Liver (tissue), 9 donors: ENCODE data around the gene ANO10. TPM values are rescaled to one million over a fixed set of nuclear protein-coding genes. Genes with fewer than 3 reads are reported as not detected.

Experiments
- DNase-seq: peaks from one replicate; pipeline ENCODE4 v3.0.0-alpha.2; 2017; ENCODE audit warnings: low spot score
- H3K27ac ChIP-seq, 2 donors: one replicate each; pipeline ENCODE4 v1.7.0; 2013; ENCODE audit warnings: inconsistent platforms in 2 of 2, low read length in 2 of 2, control low read depth in 1 of 2, low read depth in 1 of 2, mild to moderate bottlenecking in 1 of 2
- H3K27me3 ChIP-seq, 4 donors: one replicate each; pipeline versions ENCODE4 v1.6.1 to v1.7.0; 2013; ENCODE audit warnings: low read length in 3 of 4, inconsistent platforms in 1 of 4, mild to moderate bottlenecking in 1 of 4, moderate library complexity in 1 of 4; ENCODE audit not compliant: control insufficient read depth in 4 of 4, insufficient read depth in 4 of 4
- H3K36me3 ChIP-seq, 4 donors: one replicate each; pipeline versions ENCODE4 v1.6.1 to v1.7.0; 2013; ENCODE audit warnings: low read length in 3 of 4, mild to moderate bottlenecking in 3 of 4, low read depth in 1 of 4, moderate library complexity in 1 of 4; ENCODE audit not compliant: control insufficient read depth in 4 of 4, insufficient read depth in 3 of 4
- H3K4me1 ChIP-seq, 4 donors: one replicate each; pipeline versions ENCODE4 v1.6.1 to v1.7.0; 2013; ENCODE audit warnings: low read length in 3 of 4, mild to moderate bottlenecking in 3 of 4, moderate library complexity in 1 of 4; ENCODE audit not compliant: control insufficient read depth in 4 of 4, insufficient read depth in 4 of 4
- H3K4me3 ChIP-seq, 3 donors: one replicate each; pipeline versions ENCODE4 v1.6.1 to v1.7.0; 2013; ENCODE audit warnings: low read length in 3 of 3, control low read depth in 1 of 3, low read depth in 1 of 3, mild to moderate bottlenecking in 1 of 3
- H3K9ac ChIP-seq, 2 donors: one replicate each; pipeline ENCODE4 v1.7.0; 2013; ENCODE audit warnings: low read length in 2 of 2, mild to moderate bottlenecking in 2 of 2, moderate library complexity in 2 of 2, control low read depth in 1 of 2, low read depth in 1 of 2
- H3K9me3 ChIP-seq, 4 donors: one replicate each; pipeline versions ENCODE4 v1.6.1 to v1.7.0; 2013; ENCODE audit warnings: low read length in 3 of 4; ENCODE audit not compliant: control insufficient read depth in 4 of 4
- ATF3 ChIP-seq: IDR thresholded peaks from 2 replicates; pipeline ENCODE4 v1.6.1; 2016; ENCODE audit warnings: antibody characterized with exemption
- CTCF ChIP-seq: fragments of 150-350 bp; IDR thresholded peaks from 2 replicates; pipeline ENCODE4 v1.5.1; 2017; ENCODE audit warnings: improper control_type of control experiment, low read depth, low read length; ENCODE audit not compliant: missing input control
- FOXA1 ChIP-seq: IDR thresholded peaks from 2 replicates; pipeline ENCODE4 v1.6.1; 2016; ENCODE audit warnings: antibody characterized with exemption
- GABPA ChIP-seq, 2 donors: IDR thresholded peaks in 1 of 2; conservative IDR thresholded peaks in 1 of 2; 2 replicates each; pipeline ENCODE4 v1.6.1; 2016; ENCODE audit warnings: antibody characterized with exemption in 2 of 2, mild to moderate bottlenecking in 1 of 2, moderate library complexity in 1 of 2
- HNF4A ChIP-seq, 2 donors: conservative IDR thresholded peaks; 2 replicates each; pipeline ENCODE4 v1.6.1; 2016; ENCODE audit warnings: antibody characterized with exemption in 2 of 2, mild to moderate bottlenecking in 2 of 2
- HNF4G ChIP-seq: IDR thresholded peaks from 2 replicates; pipeline ENCODE4 v1.6.1; 2016; ENCODE audit warnings: antibody characterized with exemption
- JUND ChIP-seq, 2 donors: IDR thresholded peaks; 2 replicates each; pipeline ENCODE4 v1.6.1; 2016; ENCODE audit warnings: antibody characterized with exemption in 2 of 2
- NR2F2 ChIP-seq: IDR thresholded peaks from 2 replicates; pipeline ENCODE4 v1.6.1; 2016; ENCODE audit warnings: antibody characterized with exemption
- RAD21 ChIP-seq, 2 donors: IDR thresholded peaks; 2 replicates each; pipeline ENCODE4 v1.6.1; 2016; ENCODE audit warnings: antibody characterized with exemption in 2 of 2, mild to moderate bottlenecking in 2 of 2
- RXRA ChIP-seq, 2 donors: IDR thresholded peaks; 2 replicates each; pipeline ENCODE4 v1.6.1; 2017 to 2018; ENCODE audit warnings: antibody characterized with exemption in 2 of 2, mild to moderate bottlenecking in 1 of 2
- SP1 ChIP-seq: IDR thresholded peaks from 2 replicates; pipeline ENCODE4 v1.6.1; 2018; ENCODE audit warnings: antibody characterized with exemption, mild to moderate bottlenecking
- TAF1 ChIP-seq: conservative IDR thresholded peaks from 2 replicates; pipeline ENCODE4 v1.6.1; 2016; ENCODE audit warnings: antibody characterized with exemption, mild to moderate bottlenecking
- YY1 ChIP-seq: IDR thresholded peaks from 2 replicates; pipeline ENCODE4 v1.6.1; 2016; ENCODE audit warnings: antibody characterized with exemption, mild to moderate bottlenecking
- WGBS: extraction: QIAGEN DNeasy Blood & Tissue Kit; methylation state at CpG from one replicate; pipeline ENCODE4 v1.1.7; 2013; 5-methylcytosine and 5-hydroxymethylcytosine counted together
- polyA plus RNA-seq, 2 donors: library from polyadenylated mRNA; stranded (reverse) in 1 of 2; unstranded in 1 of 2; fragments of 200-250 nt in 1 of 2; fragments of >200 nt in 1 of 2; fragmentation: Nextera tagmentation in 1 of 2; extraction: Ambion mirVana in 1 of 2; gene quantifications; one replicate each; pipeline versions ENCODE4 v1.2.1 to v1.2.3, GENCODE V29; 2013 to 2015
- total RNA-seq, 2 donors: library from RNA; depleted of rRNA; stranded (reverse); fragments of >200 nt; gene quantifications; one replicate each; pipeline ENCODE4 v1.2.3, GENCODE V29; 2014
- TF ChIP-seq, protein P1 (sequence below): IDR thresholded peaks from 2 replicates; pipeline ENCODE4 v1.6.1; 2016; ENCODE audit warnings: antibody characterized with exemption, mild to moderate bottlenecking
- TF ChIP-seq, protein P2 (sequence below): IDR thresholded peaks from 2 replicates; pipeline ENCODE4 v1.6.1; 2016; ENCODE audit warnings: antibody characterized with exemption
- donor health status: healthy.
- donor health status: healthy.
- donor health status: healthy.
- donor health status: healthy.
- donor health status: healthy.

ANO10 gene
- total and polyA plus RNA-seq, 4 donors: 5.6 to 8.7 (median 6.8) TPM

DNA sequence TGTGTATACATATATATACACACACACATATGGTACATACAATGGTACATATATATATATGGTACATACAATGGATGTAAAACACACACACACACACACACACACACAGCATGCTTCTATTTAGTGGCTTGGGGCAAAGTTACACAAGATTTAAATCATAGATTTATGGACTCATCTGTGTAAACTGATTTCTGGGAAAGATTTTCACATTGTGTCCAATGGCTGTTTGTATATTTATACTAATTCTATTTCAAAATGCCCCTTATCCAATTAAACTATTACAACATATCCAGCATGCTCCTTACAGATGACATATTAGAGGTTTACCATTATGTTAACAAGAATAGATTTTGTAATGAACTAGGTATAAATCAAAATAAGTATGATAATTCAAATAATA lies 94.9 kb downstream of the ANO10 start:
- DNase-seq: no peak
- H3K9ac ChIP-seq: no peak overlapping the region

DNA sequence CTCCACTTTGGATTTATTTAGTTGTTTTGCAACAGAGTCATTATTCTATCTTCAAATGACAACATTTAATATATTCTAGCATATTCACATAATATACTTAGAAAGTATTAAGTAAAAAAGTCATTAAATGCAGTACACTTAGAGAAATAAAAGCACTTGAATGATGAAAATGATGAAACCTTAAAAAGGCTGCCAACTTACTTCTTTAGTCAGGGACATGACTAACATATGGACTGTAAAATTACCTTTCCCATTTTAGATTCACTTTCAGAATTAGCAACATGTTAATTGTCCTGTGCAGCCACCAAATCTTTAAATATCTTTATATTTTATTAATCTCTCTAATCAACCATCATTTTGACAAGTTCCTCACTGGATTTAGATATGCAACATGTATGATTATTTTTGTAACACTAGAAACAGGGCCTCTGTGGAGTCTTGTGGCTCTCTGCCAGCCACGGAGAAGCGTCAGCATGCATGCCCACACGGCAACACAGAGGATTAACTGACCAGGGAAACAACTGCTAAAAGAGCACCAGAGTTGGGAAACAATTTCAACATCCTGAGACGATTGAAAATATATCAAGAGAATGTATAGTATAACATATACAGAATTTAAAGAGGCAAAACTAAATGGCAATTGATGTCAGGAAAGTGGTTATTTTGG lies 95.7 kb downstream of the ANO10 start:
- TF ChIP-seq RAD21 (IDR thresholded peaks at IDR 0.05) (no peak), RXRA (IDR thresholded peaks at IDR 0.05) (no peak), JUND (IDR thresholded peaks at IDR 0.05) (no peak), TAF1 (no peak), CTCF (no peak), HNF4G (no peak), NR2F2 (no peak), GABPA (IDR thresholded peaks at IDR 0.05 in 1 of 2, conservative IDR thresholded peaks at IDR 0.05 in 1 of 2) (no peak)
- H3K27me3 ChIP-seq: no peaks in the 10 kb centered on the region
- H3K9ac ChIP-seq: no peak overlapping the region
- no peaks in the 10 kb centered on the region for H3K36me3 ChIP-seq
- no peak for DNase-seq
- no peaks in the 10 kb centered on the region for H3K4me1 ChIP-seq
- no peak overlapping the region for H3K27ac ChIP-seq
- no peak overlapping the region for H3K4me3 ChIP-seq
- no peaks in the 10 kb centered on the region for H3K9me3 ChIP-seq
- 93% methylated on average over 4 of the region's 4 CpGs for WGBS

More for the DNA sequence above, 94.9 kb downstream of the ANO10 start:
- H3K36me3 ChIP-seq: no peaks in the 10 kb centered on the region
- H3K4me1 ChIP-seq: no peaks in the 10 kb centered on the region
- no peak overlapping the region for H3K4me3 ChIP-seq
- no peaks in the 10 kb centered on the region for H3K9me3 ChIP-seq
- no peak overlapping the region for H3K27ac ChIP-seq
- H3K27me3 ChIP-seq: no peaks in the 10 kb centered on the region
- no peak for TF ChIP-seq FOXA1
- TF ChIP-seq, protein P1, sequence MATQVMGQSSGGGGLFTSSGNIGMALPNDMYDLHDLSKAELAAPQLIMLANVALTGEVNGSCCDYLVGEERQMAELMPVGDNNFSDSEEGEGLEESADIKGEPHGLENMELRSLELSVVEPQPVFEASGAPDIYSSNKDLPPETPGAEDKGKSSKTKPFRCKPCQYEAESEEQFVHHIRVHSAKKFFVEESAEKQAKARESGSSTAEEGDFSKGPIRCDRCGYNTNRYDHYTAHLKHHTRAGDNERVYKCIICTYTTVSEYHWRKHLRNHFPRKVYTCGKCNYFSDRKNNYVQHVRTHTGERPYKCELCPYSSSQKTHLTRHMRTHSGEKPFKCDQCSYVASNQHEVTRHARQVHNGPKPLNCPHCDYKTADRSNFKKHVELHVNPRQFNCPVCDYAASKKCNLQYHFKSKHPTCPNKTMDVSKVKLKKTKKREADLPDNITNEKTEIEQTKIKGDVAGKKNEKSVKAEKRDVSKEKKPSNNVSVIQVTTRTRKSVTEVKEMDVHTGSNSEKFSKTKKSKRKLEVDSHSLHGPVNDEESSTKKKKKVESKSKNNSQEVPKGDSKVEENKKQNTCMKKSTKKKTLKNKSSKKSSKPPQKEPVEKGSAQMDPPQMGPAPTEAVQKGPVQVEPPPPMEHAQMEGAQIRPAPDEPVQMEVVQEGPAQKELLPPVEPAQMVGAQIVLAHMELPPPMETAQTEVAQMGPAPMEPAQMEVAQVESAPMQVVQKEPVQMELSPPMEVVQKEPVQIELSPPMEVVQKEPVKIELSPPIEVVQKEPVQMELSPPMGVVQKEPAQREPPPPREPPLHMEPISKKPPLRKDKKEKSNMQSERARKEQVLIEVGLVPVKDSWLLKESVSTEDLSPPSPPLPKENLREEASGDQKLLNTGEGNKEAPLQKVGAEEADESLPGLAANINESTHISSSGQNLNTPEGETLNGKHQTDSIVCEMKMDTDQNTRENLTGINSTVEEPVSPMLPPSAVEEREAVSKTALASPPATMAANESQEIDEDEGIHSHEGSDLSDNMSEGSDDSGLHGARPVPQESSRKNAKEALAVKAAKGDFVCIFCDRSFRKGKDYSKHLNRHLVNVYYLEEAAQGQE: no peak
- no peak for TF ChIP-seq TAF1
- TF ChIP-seq, protein P2, sequence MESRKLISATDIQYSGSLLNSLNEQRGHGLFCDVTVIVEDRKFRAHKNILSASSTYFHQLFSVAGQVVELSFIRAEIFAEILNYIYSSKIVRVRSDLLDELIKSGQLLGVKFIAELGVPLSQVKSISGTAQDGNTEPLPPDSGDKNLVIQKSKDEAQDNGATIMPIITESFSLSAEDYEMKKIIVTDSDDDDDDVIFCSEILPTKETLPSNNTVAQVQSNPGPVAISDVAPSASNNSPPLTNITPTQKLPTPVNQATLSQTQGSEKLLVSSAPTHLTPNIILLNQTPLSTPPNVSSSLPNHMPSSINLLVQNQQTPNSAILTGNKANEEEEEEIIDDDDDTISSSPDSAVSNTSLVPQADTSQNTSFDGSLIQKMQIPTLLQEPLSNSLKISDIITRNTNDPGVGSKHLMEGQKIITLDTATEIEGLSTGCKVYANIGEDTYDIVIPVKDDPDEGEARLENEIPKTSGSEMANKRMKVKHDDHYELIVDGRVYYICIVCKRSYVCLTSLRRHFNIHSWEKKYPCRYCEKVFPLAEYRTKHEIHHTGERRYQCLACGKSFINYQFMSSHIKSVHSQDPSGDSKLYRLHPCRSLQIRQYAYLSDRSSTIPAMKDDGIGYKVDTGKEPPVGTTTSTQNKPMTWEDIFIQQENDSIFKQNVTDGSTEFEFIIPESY: no peak
- TF ChIP-seq YY1: no peak
- TF ChIP-seq NR2F2: no peak
- no peak for TF ChIP-seq JUND (IDR thresholded peaks at IDR 0.05)
- no peak for TF ChIP-seq HNF4A (conservative IDR thresholded peaks at IDR 0.05)
- TF ChIP-seq RXRA (IDR thresholded peaks at IDR 0.05): no peak
- TF ChIP-seq HNF4G: no peak
- no peak for TF ChIP-seq ATF3
- TF ChIP-seq SP1: no peak
- TF ChIP-seq RAD21 (IDR thresholded peaks at IDR 0.05): no peak
